H1 (cell line): ENCODE measurements around the gene ZNF219. TPM values are rescaled to one million over a fixed set of nuclear protein-coding genes. Genes with fewer than 3 reads are reported as not detected.
A peak's percentile ranks its signal among the peaks of the same experiment; 100 is the strongest.

Source experiments
- CTCF ChIA-PET: fragments of 300-600 bp; sonication (Branson Sonifier 250); formaldehyde crosslinking; loops from one replicate; lab custom pipeline; 2021; ENCODE audit not compliant: partially characterized antibody; lab: Charles Lee
- POLR2A ChIA-PET: fragments of 300-600 bp; sonication (Branson Sonifier 250); formaldehyde crosslinking; loops from one replicate; lab custom pipeline; 2021; ENCODE audit warnings: inconsistent platforms; ENCODE audit not compliant: partially characterized antibody; lab: Charles Lee
- DNase-seq, 2 experiments: peaks; one replicate each; pipeline versions ENCODE4 v3.0.0 to v3.0.0-alpha.2; 2010 to 2022; ENCODE audit warnings: low spot score in 2 of 2, low read depth in 1 of 2, mixed read lengths in 1 of 2
- FAIRE-seq: peaks from 2 replicates; lab custom pipeline; 2011; peaks lifted over from hg19 to GRCh38; lab: Jason Lieb, UNC
- H2AFZ ChIP-seq: 2 replicates; pipeline ENCODE4 v1.8.1; 2012; ENCODE audit warnings: low read length, inconsistent platforms
- H2AK5ac ChIP-seq: 2 replicates; pipeline ENCODE4 v1.6.1; 2013; ENCODE audit warnings: low read depth, low read length
- H2BK120ac ChIP-seq: replicated peaks from 2 replicates; pipeline ENCODE3; 2013; ENCODE audit warnings: low read depth, low read length, inconsistent platforms
- H2BK12ac ChIP-seq: 2 replicates; pipeline ENCODE4 v1.6.1; 2013; ENCODE audit warnings: low read depth, low read length
- H2BK15ac ChIP-seq: 2 replicates; pipeline ENCODE4 v1.6.1; 2013; ENCODE audit warnings: low read length
- H2BK20ac ChIP-seq: 2 replicates; pipeline ENCODE4 v1.6.1; 2013; ENCODE audit warnings: low read length
- H2BK5ac ChIP-seq: 2 replicates; pipeline ENCODE4 v1.6.1; 2013; ENCODE audit warnings: low read depth, low read length
- H3K14ac ChIP-seq: 2 replicates; pipeline ENCODE4 v1.6.1; 2013; ENCODE audit warnings: inconsistent platforms; ENCODE audit not compliant: insufficient read length
- H3K18ac ChIP-seq: 2 replicates; pipeline ENCODE4 v1.6.1; 2013; ENCODE audit warnings: low read length; ENCODE audit errors: extremely low read depth
- H3K23ac ChIP-seq: 2 replicates; pipeline ENCODE4 v1.6.1; 2013; ENCODE audit warnings: inconsistent platforms; ENCODE audit not compliant: insufficient read length
- H3K23me2 ChIP-seq: 2 replicates; pipeline ENCODE4 v1.6.1; 2013; ENCODE audit warnings: low read depth, low read length
- H3K27ac ChIP-seq: 2 replicates; pipeline ENCODE4 v1.6.1; 2011; ENCODE audit warnings: low read depth, low read length, inconsistent platforms
- H3K27me3 ChIP-seq, 4 experiments: replicated peaks in 1 of 4; 1 replicate in 1 of 4; 2 replicates in 3 of 4; pipeline versions ENCODE4 v1.6.1 to v1.8.1; 2011 to 2013; ENCODE audit warnings: low read length in 3 of 4, mild to moderate bottlenecking in 3 of 4, inconsistent platforms in 2 of 4, mixed read lengths in 2 of 4, moderate library complexity in 1 of 4; ENCODE audit not compliant: control insufficient read depth in 3 of 4, insufficient read depth in 3 of 4; ENCODE audit errors: extremely low read depth in 1 of 4
- H3K36me3 ChIP-seq, 4 experiments: 2 replicates each; pipeline versions ENCODE4 v1.6.1 to v1.8.1; 2011 to 2013; ENCODE audit warnings: mild to moderate bottlenecking in 4 of 4, low read length in 3 of 4, moderate library complexity in 2 of 4, control low read depth in 1 of 4, inconsistent platforms in 1 of 4; ENCODE audit not compliant: insufficient read depth in 4 of 4, control insufficient read depth in 2 of 4
- H3K4ac ChIP-seq: replicated peaks from 2 replicates; pipeline ENCODE3; 2013; ENCODE audit warnings: low read length, low read depth, mixed read lengths, inconsistent platforms; ENCODE audit not compliant: insufficient read length
- H3K4me1 ChIP-seq, 4 experiments: replicated peaks in 1 of 4; 1 replicate in 1 of 4; 2 replicates in 3 of 4; pipeline versions ENCODE4 v1.6.1 to v1.8.1; 2011 to 2013; ENCODE audit warnings: low read length in 3 of 4, inconsistent platforms in 2 of 4, mixed read lengths in 1 of 4; ENCODE audit not compliant: insufficient read depth in 4 of 4, control insufficient read depth in 3 of 4
- H3K4me2 ChIP-seq, 2 experiments: 2 replicates each; pipeline versions ENCODE4 v1.6.1 to v1.8.1; 2011 to 2013; ENCODE audit warnings: low read depth in 2 of 2, low read length in 2 of 2, control low read depth in 1 of 2, inconsistent platforms in 1 of 2, mild to moderate bottlenecking in 1 of 2; ENCODE audit not compliant: insufficient read depth in 1 of 2
- H3K4me3 ChIP-seq, 4 experiments: fragments of 200-600, 300-600 bp in 1 of 4; sonication (generic), shearing (Covaris generic), sonication (Bioruptor Twin) in 1 of 4; 2 replicates each; pipeline versions ENCODE4 v1.5.1 to v1.8.1; 2011 to 2016; ENCODE audit warnings: low read length in 4 of 4, low read depth in 3 of 4, control low read depth in 2 of 4, inconsistent platforms in 2 of 4, mild to moderate bottlenecking in 2 of 4, mixed read lengths in 1 of 4, moderate library complexity in 1 of 4; ENCODE audit not compliant: insufficient read depth in 2 of 4; ENCODE audit errors: extremely low read depth in 1 of 4
- H3K56ac ChIP-seq: replicated peaks from 2 replicates; pipeline ENCODE3; 2013; ENCODE audit warnings: low read depth, mild to moderate bottlenecking, mixed read lengths, low read length, inconsistent platforms; ENCODE audit not compliant: insufficient read length
- H3K79me1 ChIP-seq: 2 replicates; pipeline ENCODE4 v1.6.1; 2013; ENCODE audit warnings: low read depth, low read length, control low read depth
- H3K79me2 ChIP-seq, 2 experiments: 2 replicates each; pipeline versions ENCODE4 v1.6.1 to v1.8.1; 2012 to 2013; ENCODE audit warnings: low read length in 2 of 2, mild to moderate bottlenecking in 2 of 2, inconsistent platforms in 1 of 2; ENCODE audit not compliant: insufficient read depth in 2 of 2, control insufficient read depth in 1 of 2
- H3K9ac ChIP-seq, 4 experiments: replicated peaks in 1 of 4; 1 replicate in 1 of 4; 2 replicates in 3 of 4; pipeline versions ENCODE4 v1.6.1 to v1.8.1; 2011 to 2013; ENCODE audit warnings: low read depth in 3 of 4, low read length in 3 of 4, control low read depth in 2 of 4, mild to moderate bottlenecking in 2 of 4, moderate library complexity in 2 of 4, inconsistent platforms in 1 of 4; ENCODE audit errors: extremely low read depth in 1 of 4
- H3K9me3 ChIP-seq, 2 experiments: 2 replicates each; pipeline versions ENCODE4 v1.6.1 to v1.8.1; 2012 to 2013; ENCODE audit warnings: mild to moderate bottlenecking in 2 of 2, moderate library complexity in 2 of 2, control low read depth in 1 of 2, inconsistent platforms in 1 of 2, low read depth in 1 of 2, low read length in 1 of 2, mixed read lengths in 1 of 2; ENCODE audit not compliant: insufficient read depth in 2 of 2
- H4K20me1 ChIP-seq, 2 experiments: replicated peaks in 1 of 2; 2 replicates each; pipeline versions ENCODE3 to v1.8.1; 2011 to 2013; ENCODE audit warnings: inconsistent platforms in 2 of 2, low read length in 2 of 2, mild to moderate bottlenecking in 1 of 2; ENCODE audit not compliant: insufficient read depth in 2 of 2, control insufficient read depth in 1 of 2
- H4K5ac ChIP-seq: 2 replicates; pipeline ENCODE4 v1.6.1; 2013; ENCODE audit warnings: low read length, low read depth, mixed read lengths, inconsistent platforms; ENCODE audit not compliant: insufficient read length
- H4K8ac ChIP-seq: 2 replicates; pipeline ENCODE4 v1.8.0; 2013; ENCODE audit warnings: mild to moderate bottlenecking, moderate library complexity, low read length, inconsistent platforms; ENCODE audit not compliant: insufficient read depth; ENCODE audit errors: extremely low read depth
- H4K91ac ChIP-seq: replicated peaks from 2 replicates; pipeline ENCODE3; 2013; ENCODE audit warnings: low read length, mixed read lengths, inconsistent platforms; ENCODE audit not compliant: insufficient read length
- ASH2L ChIP-seq: fragments of 200-600, 300-600 bp; sonication (generic); IDR thresholded peaks from one replicate; pipeline ENCODE4 v1.7.1; 2017; ENCODE audit warnings: low read length
- CBX5 ChIP-seq: fragments of 300-800, 300-1000 bp; sonication (generic); IDR thresholded peaks from 2 replicates; pipeline ENCODE4 v1.7.1; 2016; ENCODE audit warnings: antibody characterized with exemption, low read length, low read depth
- CHD2 ChIP-seq: IDR thresholded peaks from 2 replicates; pipeline ENCODE4 v1.6.1; 2012; ENCODE audit warnings: low read length, improper control_type of control experiment
- EGR1 ChIP-seq: IDR thresholded peaks from 2 replicates; pipeline ENCODE4 v1.6.1; 2011; ENCODE audit warnings: low read depth, low read length, borderline replicate concordance
- FOSL1 ChIP-seq: IDR thresholded peaks from 2 replicates; pipeline ENCODE4 v1.6.1; 2011; ENCODE audit warnings: mild to moderate bottlenecking, low read depth, low read length, moderate library complexity; ENCODE audit not compliant: insufficient read depth
- GABPA ChIP-seq: IDR thresholded peaks from 2 replicates; pipeline ENCODE4 v1.6.1; 2011; ENCODE audit warnings: mild to moderate bottlenecking, low read length, moderate library complexity, borderline replicate concordance; ENCODE audit not compliant: insufficient read depth
- HDAC2 ChIP-seq, 2 experiments: fragments of 300-600 bp in 1 of 2; sonication (generic) in 1 of 2; IDR thresholded peaks; 2 replicates each; pipeline ENCODE4 v1.6.1; 2011 to 2012; ENCODE audit warnings: low read depth in 2 of 2, low read length in 2 of 2, mild to moderate bottlenecking in 2 of 2, moderate library complexity in 2 of 2, borderline replicate concordance in 1 of 2, inconsistent platforms in 1 of 2
- POU5F1 ChIP-seq: IDR thresholded peaks from 2 replicates; pipeline ENCODE4 v1.6.1; 2011; ENCODE audit warnings: low read depth, mild to moderate bottlenecking, low read length, moderate library complexity
- SIN3A ChIP-seq, 2 experiments: IDR thresholded peaks in 1 of 2; conservative IDR thresholded peaks in 1 of 2; 2 replicates each; pipeline ENCODE4 v1.6.1; 2011 to 2012; ENCODE audit warnings: low read length in 2 of 2, improper control_type of control experiment in 1 of 2, low read depth in 1 of 2, mild to moderate bottlenecking in 1 of 2
- SP2 ChIP-seq: IDR thresholded peaks from 2 replicates; pipeline ENCODE4 v1.6.1; 2012; ENCODE audit warnings: mild to moderate bottlenecking, low read length, inconsistent platforms
- SP4 ChIP-seq: IDR thresholded peaks from 2 replicates; pipeline ENCODE4 v1.6.1; 2012; ENCODE audit warnings: low read length, inconsistent platforms
- SUZ12 ChIP-seq: fragments of 200-600 bp; sonication (generic); IDR thresholded peaks from 2 replicates; pipeline ENCODE4 v1.6.1; 2012; ENCODE audit warnings: mild to moderate bottlenecking, inconsistent platforms, low read length, moderate library complexity, mixed read lengths
- WGBS, 2 experiments: shearing (Covaris generic) in 1 of 2; methylation state at CpG; one replicate each; pipeline versions ENCODE4 v1.1.6 to v1.1.7; 2013 to 2015; ENCODE audit warnings: low lambda C conversion rate in 2 of 2, mixed read lengths in 2 of 2, inconsistent platforms in 1 of 2, low coverage in 1 of 2, missing lambda C conversion rate in 1 of 2; ENCODE audit not compliant: insufficient replicate concordance in 2 of 2, insufficient coverage in 1 of 2, insufficient read length in 1 of 2; ENCODE audit errors: extremely low coverage in 1 of 2, missing lambda C conversion rate in 1 of 2; 5-methylcytosine and 5-hydroxymethylcytosine counted together
- polyA plus RNA-seq, 7 experiments: library from polyadenylated mRNA; depleted of rRNA in 3 of 7; stranded (reverse) in 5 of 7; unstranded in 2 of 7; fragments of >200 nt in 5 of 7; fragments of 200-250 nt in 2 of 7; gene quantifications; 1 replicate in 5 of 7; 2 replicates in 1 of 7; 4 replicates in 1 of 7; pipeline versions ENCODE4 v1.2.1 to v1.2.3, GENCODE V29; 2011 to 2013; ENCODE audit warnings: missing spikeins in 2 of 7, mixed read lengths in 2 of 7
- total RNA-seq: library from RNA; stranded (reverse); fragmentation: NEBNext Ultra II Directional; extraction: Animal tissue kit (Norgen Biotek cat#: 25700); gene quantifications from 2 replicates; pipeline ENCODE4 v1.2.1, GENCODE V29; 2021

Gene ZNF219
- total and polyA plus RNA-seq, 2 of the 8 experiments (the other 6 are each of a cell fraction or from before 2014, with no cell fraction given): 113 to 160 TPM

- Histone ChIP-seq H4K5ac (no peak overlapping the region), H2BK15ac (no peak overlapping the region), H3K23me2 (peaks cover 12% of the 10 kb centered on the region), H3K27ac (no peak overlapping the region), H2BK5ac (no peak overlapping the region), H4K91ac (no peak overlapping the region), H2AFZ (no peak overlapping the region), H2BK12ac (no peak overlapping the region), H3K14ac (no peak overlapping the region), H2BK120ac (no peak overlapping the region), H3K4me3 (peak overlapping the region in 1 of 4 experiments; percentile 85; a peak in 1 of 8 replicates), H3K4ac (no peak overlapping the region), H3K27me3 (no peaks in the 10 kb centered on the region), H3K36me3 (peaks cover 10 to 24% (median 19%) of the 10 kb centered on the region in 4 experiments; a peak in 7 of 8 replicates), H3K9ac (no peak overlapping the region), H3K4me2 (peak overlapping the region; percentile 90 to 91; a peak in 2 of 4 replicates), H4K8ac (no peak overlapping the region), H3K56ac (no peak overlapping the region), H4K20me1 (peaks cover 5% of the 10 kb centered on the region in 2 experiments), H2BK20ac (no peak overlapping the region), H3K4me1 (peaks cover 16 to 35% (median 24%) of the 10 kb centered on the region in 4 experiments), H2AK5ac (no peak overlapping the region), H3K79me1 (peaks cover 8% of the 10 kb centered on the region), H3K23ac (no peak overlapping the region), H3K18ac (no peak overlapping the region), H3K9me3 (no peaks in the 10 kb centered on the region), H3K79me2 (peaks cover 4 to 48% of the 10 kb centered on the region in 2 experiments)
- DNase-seq: no peak
- POLR2A ChIA-PET: interaction anchor here (1.1 to 7.8 kb wide), 8 partner anchors 8 to 85 kb away, joined by 3 to 148 read pairs (median 4); partner anchors contain the start of genes ARHGEF40 and TMEM253
- FAIRE-seq: peak; percentile 90
- WGBS, 2 experiments: 82% methylated on average over 6 of the region's 6 CpGs; no CpG with 5 or more reads in 1 of the 2 experiments
- CTCF ChIA-PET: interaction anchor here (0.6 to 7.8 kb wide), 10 partner anchors 10 to 115 kb away, joined by 3 to 239 read pairs (median 40); partner anchors contain the start of genes ARHGEF40 and TMEM253
- TF ChIP-seq SUZ12 (no peak), CHD2 (no peak), HDAC2 (IDR thresholded peaks at IDR 0.05; ENCODE audit: borderline replicate concordance in 1 of 2, low read depth in 2 of 2, low read length in 2 of 2) (peak; percentile 79 to 85; a peak in 2 of 4 replicates), CBX5 (no peak), SP4 (no peak), FOSL1 (no peak), POU5F1 (no peak), SIN3A (conservative IDR thresholded peaks at IDR 0.05 in 1 of 2, IDR thresholded peaks at IDR 0.05 in 1 of 2; ENCODE audit: low read depth in 1 of 2, low read length in 2 of 2) (peak; percentile 97 to 98), ASH2L (no peak), SP2 (peak; percentile 34; the same call in 1 of the 2 replicates), GABPA (no peak), EGR1 (peak; percentile 71; the same call in 1 of the 2 replicates)
Observed at GRCh38 chr14:21095430-21096205, 2.8 kb downstream of the ZNF219 start.
